Activated CD4-positive, alpha-beta T cell treated with anti-CD3 and anti-CD28 coated beads, Interleukin-2, amount 50 U/mL, for 48 hours (primary cell): ENCODE results near the gene ELF2.
"Not testable (repeated sequence)": the region's sequence is repeated elsewhere in the genome, so short reads cannot be mapped to it uniquely, and the experiment has no call there.

ENCODE experiments used
- DNase-seq, 2 experiments: peaks; one replicate each; pipeline ENCODE4 v3.0.0-alpha.2; 2020

ELF2 gene

DNA sequence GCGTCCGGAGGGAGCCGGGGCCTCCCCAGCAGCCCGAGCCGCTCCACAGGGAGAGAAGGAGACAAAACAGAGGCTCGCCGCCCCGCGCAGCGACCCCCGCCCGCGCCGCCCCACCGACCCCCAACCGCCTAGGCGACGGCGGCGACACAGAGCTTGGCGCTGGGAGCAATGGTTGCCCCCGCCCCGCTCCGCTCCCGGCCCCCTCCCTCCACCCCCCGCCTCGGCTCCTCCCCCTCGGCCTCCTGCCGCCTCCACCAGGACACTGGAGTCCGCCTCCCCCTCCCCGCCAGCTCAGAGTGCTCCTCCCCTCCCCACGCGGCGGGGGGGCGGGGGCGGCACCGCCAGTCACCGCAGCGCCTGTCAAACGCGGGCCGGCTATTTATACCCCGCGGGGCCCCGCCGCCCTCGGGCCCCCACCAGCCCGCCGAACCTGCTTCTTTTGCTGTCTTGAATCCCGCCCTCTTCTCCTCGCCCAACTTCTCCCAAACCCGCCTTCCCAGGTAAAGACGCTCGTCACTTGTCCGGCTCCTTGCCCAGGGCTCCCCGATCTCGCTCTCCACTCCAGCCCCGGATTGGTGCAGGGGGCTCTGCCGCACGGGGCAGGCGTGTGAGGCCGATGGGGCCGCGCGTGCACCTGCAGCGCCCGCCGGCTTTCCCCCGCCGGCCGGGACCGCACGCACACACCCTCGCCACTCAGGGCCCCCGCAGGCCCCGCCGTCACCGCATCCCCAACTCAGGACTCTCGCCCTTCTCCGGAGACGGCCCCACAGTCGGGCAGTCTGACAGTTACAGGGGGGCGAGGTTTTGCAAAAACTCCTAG is at the start of gene ELF2:
Gene ELF2, minus strand, starts transcription at position 170 of the 820 bp plus-strand sequence. CDS start 39,517 bp downstream, outside the sequence.
- peak; percentile 83 to 85 for DNase-seq

DNA sequence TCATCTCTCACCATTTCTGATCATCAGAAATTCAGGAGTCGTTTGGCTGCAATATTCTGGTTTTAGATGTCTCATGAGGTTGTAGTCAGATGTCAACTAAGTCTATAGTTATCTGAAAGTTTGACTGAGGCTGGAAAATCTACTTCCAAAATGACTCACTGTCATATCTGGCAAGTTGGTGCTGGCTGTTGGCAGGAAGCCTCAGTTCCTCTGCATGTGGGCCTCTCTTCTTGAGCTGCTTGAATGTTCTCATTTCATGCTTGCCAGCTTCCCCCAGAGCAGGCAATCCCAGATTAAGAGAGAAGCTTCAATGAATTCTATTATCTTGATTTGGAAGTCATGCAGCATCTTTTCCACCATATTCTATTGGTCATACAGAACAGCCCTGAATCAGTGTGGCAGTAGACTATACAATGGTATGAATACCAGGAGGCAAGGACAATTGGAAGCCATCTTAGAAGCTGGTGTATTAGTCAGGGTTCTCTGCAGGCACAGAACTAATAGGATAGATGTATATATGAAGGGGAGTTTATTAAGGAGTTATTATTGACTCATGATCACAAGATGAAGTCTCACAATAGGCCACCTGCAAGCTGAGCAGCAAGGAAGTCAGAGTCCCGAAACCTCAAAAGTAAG is 46.8 kb upstream of the ELF2 start:
- peak; percentile 17 to 26 for DNase-seq

DNA sequence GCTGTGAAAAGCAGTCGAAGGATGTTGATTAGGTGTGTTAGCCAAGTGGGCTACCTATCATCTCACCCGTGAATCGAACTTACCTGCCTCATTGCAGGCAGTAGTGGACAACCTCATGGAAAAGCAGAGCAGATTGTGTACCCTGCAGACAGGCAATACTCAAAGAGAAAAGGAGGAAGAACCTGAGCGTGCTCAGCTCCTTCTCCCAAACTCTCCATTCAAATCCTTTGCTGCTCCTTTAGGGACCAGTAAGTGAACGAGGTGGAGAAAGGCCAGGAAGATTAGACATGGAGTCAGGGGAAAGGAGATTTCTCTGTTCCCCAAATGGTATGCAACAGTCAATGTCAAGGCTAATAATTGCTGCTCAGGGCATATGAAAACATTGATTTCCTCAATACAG is 45.2 kb upstream of the ELF2 start:
- DNase-seq, result no peak

DNA sequence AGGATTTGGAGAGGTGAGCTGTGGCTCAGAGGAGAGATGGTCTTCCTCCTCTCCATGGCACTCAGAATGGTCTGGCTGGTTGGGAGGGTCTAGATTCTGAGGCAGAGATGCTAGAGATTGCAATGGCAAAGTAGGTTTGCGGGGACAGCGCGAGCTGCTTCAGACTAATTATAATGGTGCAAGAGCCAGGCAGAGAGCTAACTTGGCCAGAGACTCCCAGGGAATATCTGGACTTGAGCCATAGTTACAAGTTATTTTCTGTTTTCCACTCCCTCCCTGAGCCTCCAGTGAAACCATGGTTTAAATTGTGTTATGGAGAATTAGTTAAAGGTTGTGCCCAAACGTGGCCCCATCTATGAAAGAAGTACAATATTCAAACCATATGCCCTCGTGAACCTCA is 44.7 kb upstream of the ELF2 start:
- DNase-seq, result no peak

DNA sequence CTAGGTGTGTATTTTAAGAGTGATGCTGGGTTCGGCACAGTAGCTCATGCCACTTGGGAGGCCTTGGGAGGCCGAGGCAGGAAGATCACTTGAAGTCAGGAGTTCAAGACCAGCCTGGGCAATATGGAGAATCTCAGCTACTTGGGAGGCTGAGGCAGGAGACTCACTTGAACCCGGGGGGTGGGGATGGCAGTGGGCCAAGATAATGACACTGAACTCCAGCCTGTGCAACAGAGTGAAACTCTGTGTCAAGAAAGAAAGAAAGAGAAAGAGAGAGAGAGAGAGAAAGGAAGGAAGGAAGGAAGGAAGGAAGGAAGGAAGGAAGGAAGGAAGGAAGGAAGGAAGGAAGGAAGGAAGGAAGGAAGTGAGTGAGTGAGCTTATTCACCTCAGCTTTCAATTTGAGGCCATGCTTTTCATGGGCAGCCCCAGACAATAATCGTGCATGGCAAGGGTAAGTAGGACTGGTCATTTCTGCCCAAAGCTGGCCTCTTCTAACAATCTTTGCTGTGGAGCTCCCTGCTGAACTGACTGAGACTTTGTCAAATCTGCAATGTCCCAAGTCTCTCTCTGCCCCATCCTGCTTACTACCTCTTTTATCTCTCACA is 42.5 kb upstream of the ELF2 start:
- no peak for DNase-seq

DNA sequence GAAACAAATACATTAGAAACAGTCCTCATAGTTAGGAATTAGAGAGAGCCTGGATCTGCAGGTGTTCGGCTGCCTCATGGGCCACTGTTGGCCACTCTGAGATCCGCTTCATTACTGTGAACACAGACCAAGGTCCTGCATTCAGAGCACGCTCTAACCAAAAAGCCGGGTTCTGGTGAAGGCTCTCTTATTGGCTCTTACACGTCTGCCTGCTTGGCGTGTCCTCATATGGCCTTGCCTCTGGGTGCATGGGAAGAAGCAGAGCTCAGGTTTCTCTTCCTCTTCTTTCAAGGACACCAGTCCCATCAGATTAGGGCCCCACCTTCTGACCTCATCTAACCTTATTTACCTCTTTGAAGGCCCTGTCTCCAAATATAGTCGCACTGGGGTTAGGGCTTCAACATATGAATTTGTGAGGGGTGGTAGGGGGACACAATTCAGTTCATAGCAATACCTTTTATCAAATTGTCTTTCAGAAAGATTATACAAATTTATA is 37.1 kb upstream of the ELF2 start:
- DNase-seq, result no peak

DNA sequence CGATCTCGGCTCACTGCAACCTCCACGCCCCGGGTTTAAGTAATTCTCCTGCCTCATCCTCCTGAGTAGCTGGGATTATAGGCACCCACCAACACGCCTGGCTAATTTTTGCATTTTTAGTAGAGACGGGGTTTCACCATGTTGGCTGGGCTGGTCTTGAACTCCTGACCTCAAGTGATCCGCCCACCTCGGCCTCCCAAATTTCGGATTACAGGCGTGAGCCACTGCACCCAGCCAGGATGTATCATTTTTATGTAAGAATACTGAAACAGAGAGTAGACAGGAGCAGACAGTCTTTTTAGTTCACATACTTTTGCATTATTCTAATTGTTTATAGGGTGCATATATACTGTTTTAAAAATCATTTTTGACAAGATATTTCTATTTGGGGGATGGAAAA is 36.6 kb upstream of the ELF2 start:
- DNase-seq, result not testable (repeated sequence)

DNA sequence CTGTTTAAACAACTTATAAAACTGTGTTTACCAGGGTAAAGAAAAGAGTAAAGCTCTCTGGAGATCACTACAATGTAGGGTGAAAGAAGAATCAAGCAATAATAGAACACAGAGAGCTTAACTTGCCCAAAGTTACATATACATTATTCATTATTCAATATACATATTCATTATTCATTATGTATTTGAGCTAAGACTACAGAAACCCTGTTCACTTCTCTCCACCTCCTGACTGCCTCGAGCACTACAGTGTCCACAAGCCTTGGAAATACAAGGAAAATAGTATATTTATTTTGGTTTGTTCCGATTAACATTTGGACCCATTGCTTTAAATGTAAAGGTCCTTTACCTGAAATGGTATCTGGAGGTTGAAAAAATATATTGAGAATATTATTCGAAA is 35.9 kb upstream of the ELF2 start:
- no peak for DNase-seq

DNA sequence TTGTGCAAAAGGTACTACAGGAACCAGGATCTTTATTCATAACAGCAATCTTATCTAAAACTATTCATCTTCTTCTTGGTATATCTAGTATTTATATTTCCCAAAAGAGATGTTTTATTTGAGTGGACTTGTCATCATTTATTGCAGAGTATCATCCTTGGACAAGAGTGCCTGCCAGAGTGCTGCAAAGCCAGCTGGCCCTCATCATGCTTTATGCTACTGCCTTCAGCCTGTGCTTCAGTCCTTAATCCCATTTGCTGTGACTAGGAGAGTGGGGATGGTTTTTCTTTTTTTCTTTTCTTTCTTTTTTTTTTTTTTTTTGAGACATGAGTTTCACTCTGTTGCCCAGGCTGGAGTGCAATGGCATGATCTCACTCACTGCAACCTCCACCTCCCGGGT is 33.5 kb upstream of the ELF2 start:
- DNase-seq, result no peak

DNA sequence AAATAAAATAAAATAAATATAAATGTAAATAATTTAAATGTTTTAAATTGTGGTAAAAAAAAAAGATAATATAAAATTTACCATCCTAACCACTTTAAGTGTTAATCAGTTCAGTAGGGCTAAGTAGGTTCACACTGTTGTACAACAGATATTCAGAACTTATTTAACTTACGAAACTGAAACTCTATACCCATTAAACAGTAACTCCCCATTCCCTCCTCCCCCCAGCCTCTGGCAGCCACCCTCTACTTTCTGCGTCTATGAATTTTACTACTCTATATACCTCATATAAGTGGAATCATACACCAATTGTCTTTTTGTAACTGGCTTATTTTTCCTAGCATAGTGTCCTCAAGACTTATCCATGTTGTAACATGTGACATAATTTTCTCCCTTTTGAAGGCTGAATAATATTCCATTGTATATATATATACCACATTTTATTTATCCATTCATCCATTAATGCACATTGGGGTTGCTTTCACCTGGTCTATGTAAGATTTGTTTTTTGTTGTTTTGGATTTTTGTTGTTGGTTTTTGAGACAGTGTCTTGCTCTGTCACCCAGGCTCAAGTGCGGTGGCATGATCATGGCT is 32.5 kb upstream of the ELF2 start:
- no peak for DNase-seq

DNA sequence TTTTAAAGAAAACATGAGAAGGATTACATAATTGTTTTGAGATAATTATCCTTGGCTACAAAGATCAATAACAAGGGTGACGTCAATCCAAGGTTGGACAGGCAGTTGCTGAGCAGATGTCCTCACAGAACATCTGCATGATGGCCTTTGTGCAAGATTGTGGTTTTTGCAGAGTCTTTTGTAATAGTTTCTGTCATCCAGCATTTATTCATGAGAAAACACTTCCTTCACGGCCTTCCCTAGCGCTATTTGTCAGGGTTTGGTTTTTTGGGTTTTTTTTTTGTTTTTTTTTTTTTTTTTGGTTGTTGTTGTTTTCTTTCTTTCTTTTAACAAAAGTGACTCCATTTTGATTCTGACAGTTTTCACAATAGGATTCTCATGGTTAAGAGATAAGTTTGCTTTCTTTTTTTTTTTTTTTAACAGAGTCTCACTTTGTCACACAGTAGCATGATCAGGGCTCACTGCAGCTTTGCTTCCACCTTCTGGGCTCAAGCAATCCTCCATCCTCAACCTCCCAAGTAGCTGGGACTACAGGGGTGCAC is 31.5 kb upstream of the ELF2 start:
- DNase-seq, result no peak

DNA sequence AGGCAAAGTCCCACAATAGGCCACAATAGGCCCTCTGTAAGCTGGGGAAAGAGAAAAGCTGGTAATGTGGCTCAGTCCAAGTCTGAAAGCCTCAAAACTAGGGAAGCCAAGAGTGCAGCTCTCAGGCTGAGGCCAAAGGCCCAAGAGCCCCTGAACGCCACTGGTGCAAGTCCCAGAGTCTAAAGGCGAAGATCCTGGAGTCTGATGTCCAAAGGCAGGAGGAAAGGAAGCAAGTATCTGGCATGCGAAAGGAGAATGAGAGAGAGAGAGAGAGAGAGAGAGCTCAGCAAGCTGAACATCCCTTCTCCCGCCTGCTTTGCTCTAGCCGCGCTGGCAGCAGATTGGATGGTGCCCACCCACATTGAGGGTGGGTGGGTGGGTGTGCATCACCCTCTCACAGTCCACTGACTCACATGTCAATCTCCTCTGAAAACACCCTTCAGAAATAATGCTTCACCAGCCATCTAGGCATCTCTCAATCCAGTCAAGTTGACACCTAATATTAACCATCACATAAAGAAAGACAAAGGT is 30.9 kb upstream of the ELF2 start:
- DNase-seq, result no peak

DNA sequence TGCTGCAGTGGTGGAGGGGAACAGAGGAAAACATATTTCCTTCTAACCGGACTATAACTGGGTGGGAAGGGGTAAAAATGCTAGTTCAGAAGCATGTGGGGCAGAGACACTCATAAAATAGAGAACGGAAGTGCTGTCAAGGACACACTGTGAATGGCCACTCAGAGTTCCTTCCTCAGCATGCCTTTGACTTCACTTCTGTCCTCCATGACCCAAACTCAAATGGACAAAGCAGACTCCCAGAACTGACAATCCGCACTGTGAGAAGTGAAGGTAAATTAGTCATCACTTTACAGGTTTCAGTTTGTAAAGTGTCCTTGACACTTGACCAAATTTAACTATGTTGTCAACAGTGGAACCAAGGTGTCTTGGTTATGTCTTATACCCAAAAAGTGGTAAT is 30.2 kb upstream of the ELF2 start:
- DNase-seq, result no peak

DNA sequence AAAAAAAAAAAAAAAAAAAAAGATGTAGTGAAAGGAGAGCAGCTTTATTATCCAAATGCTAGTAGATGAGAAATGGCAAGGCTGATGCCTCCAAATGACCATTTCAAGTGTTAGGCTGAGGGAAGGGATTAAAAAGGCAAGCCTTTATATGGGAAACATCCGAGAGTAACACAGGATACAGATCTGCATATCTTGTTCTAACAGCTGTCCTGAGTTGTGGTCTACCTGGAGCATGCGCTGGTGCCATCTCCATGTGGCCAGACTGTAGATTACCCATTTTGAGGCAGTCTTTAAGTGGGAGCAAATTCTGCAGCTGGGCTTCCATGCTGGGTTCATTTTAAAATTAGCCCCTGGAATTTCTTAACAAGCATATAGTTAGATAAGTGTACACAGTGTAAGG is 26.0 kb upstream of the ELF2 start:
- DNase-seq, result no peak

DNA sequence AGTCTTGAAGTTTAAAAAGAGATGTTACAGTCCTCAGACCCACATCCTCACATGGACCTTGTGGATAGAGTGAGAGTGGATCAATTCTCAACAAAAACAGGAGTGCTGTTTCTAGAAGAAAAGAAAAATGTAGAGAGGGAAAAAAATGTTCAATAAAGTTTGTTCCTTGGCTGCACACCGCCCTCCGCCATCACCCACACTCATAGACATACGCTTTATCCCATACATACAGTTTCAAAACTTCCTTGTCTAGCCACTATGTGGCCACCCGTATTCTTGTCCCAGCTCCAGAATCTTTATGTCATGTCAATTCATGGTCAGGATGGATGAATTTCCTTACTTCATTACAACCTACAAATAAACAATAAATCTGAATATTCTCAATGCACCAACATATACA is 23.5 kb upstream of the ELF2 start:
- DNase-seq, result no peak

DNA sequence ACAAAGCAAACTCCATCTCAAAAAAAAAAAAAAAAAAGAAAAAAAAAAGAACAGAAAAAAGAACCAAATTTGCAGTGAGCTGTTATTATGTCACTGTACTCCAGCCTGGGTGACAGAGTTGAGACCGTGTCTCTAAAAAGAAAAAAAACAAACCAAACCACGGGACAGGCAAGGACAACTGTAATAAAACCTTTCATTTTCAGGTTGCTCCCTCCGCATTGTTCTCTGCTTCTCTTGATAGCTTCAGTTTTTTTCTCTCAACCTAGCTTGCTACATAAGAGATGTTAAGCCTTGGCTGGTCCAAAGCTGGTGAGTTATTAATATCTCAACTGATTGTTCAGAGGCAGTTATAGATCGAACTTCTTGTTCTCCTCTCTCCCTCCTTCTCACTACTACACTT is 23.1 kb upstream of the ELF2 start:
- no peak for DNase-seq

DNA sequence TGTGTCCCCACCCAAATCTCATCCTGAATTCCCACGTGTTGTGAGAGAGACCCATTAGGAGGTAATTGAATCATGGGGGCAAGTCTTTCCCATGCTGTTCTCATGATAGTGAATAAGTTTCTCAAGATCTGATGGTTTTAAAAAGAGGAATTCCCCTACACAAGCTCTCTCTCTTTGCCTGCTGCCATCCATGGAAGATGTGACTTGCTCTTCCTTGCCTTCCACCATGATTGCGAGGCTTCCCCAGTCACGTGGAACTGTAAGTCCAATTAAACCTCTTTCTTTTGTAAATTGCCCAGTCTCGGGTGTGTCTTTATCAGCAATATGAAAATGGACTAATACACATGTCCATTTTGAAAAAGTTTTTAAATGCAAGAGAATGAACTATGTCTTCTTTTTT is 20.2 kb upstream of the ELF2 start:
- not testable (repeated sequence) for DNase-seq

DNA sequence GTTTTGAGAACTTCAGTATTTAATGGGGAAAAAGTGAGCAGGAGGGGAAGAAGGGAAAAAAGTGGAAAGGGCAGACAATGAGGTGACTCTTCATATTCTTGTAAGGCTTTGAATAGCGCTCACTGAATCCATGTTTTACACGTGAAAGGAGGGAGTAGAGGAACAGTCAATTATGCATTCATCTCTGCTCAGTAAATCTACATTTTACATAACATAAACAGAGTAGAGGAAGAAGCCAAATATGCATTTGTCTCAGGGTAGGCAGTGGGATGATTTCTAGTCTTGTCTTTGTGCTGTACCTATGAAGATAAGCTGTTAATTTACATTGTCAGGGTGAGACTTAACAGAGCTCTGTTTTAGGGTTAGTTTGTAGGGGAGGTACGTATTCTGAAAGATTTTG is 19.4 kb upstream of the ELF2 start:
- DNase-seq, result no peak

DNA sequence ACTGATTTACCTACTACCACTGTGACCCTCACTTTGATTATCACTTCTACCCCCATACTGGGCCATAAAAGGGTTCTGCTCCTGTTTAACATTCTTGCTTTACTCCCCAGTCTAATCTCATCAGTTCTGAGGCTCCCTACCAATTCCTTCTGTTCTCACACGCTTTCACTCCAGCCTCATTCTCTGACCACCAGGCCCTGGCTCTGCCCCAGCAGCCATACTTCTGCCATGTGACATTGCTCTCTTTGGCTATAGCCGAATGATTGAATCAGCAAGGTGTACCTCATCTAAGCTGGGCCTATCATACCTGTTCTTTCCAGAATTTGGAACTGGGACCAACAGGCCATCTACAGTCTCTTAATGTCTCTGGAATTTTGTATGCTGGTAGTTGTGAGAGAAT is 14.4 kb upstream of the ELF2 start:
- DNase-seq, result no peak

DNA sequence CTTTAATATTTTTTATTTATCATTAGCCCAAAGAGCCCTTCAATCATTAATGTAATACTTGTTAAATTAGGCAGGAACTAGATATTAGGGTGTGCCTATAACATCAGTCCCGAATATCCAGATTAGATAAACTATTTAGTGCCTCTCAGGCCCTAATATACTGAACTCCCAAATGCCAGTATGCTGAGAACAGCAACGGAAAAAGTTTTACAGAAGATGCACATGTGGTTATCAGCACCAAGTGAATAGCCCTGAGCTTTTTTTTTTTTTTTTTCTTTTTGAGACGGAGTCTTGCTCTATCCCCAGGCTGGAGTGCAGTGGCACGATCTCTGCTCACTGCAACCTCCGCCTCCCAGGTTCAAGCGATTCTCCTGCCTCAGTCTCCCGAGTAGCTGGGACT is 13.0 kb upstream of the ELF2 start:
- no peak for DNase-seq

DNA sequence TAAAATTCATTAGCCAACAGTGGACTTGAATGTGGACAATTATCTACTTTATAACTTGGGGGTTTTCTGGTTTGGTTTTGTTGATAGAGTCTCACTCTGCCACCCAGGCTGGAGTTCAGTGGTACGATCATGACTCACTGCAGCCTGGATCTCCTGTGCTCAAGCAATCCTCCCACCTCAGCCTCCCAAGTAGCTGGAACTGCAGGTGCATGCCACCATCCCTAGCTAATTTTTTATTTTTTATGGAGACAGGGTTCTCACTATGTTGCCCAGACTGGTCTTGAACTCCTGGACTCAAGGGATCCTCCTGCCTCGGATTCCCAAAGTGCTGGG is 12.4 kb upstream of the ELF2 start:
- no peak for DNase-seq

DNA sequence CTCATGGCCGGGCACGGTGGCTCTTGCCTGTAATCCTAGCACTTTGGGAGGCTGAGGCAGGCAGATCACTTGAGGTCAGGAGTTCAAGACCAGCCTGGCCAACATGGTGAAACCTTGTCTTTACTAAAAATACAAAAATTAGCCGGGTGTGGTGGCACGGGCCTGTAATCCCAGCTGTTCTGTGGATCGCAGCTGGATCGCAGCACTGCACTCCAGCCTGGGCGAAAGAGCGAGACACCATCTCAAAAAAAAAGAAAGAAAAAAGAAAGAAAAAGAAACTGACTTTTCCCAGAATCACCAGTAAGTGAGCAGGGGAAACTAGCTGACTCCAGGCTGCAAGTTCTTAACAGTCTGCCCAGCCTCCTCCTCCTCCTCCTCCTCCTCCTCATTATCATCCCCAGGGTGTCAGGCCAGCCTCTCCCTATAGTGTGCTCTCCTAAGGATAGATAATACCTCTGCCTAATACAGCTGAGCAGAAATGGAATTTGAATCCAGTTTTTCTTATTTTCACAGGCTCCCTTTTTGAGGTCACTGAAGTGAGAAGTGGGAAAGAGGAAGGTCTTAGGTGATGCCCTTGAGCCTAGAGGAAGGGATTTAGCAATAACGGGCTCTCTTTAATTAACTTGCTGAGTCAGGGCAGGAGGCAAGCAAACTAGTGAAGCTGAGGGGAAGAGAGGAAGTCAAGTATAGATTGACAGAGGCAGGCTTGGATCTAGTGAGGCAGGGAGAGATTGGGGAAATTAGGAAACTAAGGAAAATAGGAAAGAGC is 11.8 kb upstream of the ELF2 start:
- no peak for DNase-seq

DNA sequence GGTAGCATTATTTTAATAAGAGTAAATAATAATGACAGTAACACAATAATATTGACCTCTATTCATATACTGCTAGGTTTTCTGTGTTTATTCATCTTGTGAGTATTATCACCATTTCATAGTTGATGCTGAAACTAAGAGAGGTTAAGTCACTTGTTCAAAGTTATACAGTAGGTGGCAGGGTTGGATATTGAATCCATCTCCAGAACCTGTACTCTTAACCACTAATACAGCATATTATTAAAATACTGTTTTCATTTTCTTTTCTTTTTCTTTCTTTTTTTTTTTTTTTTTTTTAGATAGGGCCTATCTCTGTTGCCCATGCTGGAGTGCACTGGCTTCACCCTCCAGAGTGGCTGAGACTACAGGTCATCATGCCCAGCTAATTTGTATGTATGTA is 7.1 kb upstream of the ELF2 start:
- no peak for DNase-seq
